Measurements from ENCODE around the gene FNDC5.

Gene FNDC5

GRCh38 chr1:32816676-32817158 is 54.0 kb downstream of the FNDC5 start:
- peak overlapping the region; percentile 88 for H3K27ac ChIP-seq (ENCODE audit: low read length)
- peaks cover 97% of the 10 kb centered on the region for H3K79me2 ChIP-seq (ENCODE audit: insufficient read depth, low read length)
- peak overlapping the region; percentile 54 for H2AFZ ChIP-seq (ENCODE audit: low read depth, low read length)
- TF ChIP-seq, protein P1, sequence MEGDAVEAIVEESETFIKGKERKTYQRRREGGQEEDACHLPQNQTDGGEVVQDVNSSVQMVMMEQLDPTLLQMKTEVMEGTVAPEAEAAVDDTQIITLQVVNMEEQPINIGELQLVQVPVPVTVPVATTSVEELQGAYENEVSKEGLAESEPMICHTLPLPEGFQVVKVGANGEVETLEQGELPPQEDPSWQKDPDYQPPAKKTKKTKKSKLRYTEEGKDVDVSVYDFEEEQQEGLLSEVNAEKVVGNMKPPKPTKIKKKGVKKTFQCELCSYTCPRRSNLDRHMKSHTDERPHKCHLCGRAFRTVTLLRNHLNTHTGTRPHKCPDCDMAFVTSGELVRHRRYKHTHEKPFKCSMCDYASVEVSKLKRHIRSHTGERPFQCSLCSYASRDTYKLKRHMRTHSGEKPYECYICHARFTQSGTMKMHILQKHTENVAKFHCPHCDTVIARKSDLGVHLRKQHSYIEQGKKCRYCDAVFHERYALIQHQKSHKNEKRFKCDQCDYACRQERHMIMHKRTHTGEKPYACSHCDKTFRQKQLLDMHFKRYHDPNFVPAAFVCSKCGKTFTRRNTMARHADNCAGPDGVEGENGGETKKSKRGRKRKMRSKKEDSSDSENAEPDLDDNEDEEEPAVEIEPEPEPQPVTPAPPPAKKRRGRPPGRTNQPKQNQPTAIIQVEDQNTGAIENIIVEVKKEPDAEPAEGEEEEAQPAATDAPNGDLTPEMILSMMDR (IDR thresholded peaks at IDR 0.05; ENCODE audit: borderline replicate concordance, extremely low read depth, low read length, poor library complexity, severe bottlenecking) = peak; percentile 3
- TF ChIP-seq EZH2 (IDR thresholded peaks at IDR 0.05; ENCODE audit: borderline replicate concordance, low read depth, low read length, severe bottlenecking) = no peak
- H3K9ac ChIP-seq (ENCODE audit: low read depth, low read length) = peak overlapping the region; percentile 99
- H3K4me1 ChIP-seq (ENCODE audit: insufficient read depth, low read length) = peaks cover 57% of the 10 kb centered on the region
- peaks cover 35% of the 10 kb centered on the region for H4K20me1 ChIP-seq (ENCODE audit: insufficient read depth, low read length)
- H3K4me2 ChIP-seq (ENCODE audit: insufficient read depth, low read length) = peak overlapping the region; percentile 81
- no peak; the same call in 2 of the 3 replicates for ATAC-seq (ENCODE audit: insufficient read depth, low read depth)
- no peak for DNase-seq
- no peaks in the 10 kb centered on the region for H3K9me3 ChIP-seq (ENCODE audit: insufficient read depth, low read length, severe bottlenecking)
- H3K27me3 ChIP-seq (ENCODE audit: insufficient read depth, low read length, poor library complexity) = no peaks in the 10 kb centered on the region
- H3K4me3 ChIP-seq (ENCODE audit: low read depth in 1 of 2, low read length in 2 of 2) = peak overlapping the region; percentile 65
- peaks cover 46% of the 10 kb centered on the region for H3K36me3 ChIP-seq (ENCODE audit: insufficient read depth, low read length)

DNA sequence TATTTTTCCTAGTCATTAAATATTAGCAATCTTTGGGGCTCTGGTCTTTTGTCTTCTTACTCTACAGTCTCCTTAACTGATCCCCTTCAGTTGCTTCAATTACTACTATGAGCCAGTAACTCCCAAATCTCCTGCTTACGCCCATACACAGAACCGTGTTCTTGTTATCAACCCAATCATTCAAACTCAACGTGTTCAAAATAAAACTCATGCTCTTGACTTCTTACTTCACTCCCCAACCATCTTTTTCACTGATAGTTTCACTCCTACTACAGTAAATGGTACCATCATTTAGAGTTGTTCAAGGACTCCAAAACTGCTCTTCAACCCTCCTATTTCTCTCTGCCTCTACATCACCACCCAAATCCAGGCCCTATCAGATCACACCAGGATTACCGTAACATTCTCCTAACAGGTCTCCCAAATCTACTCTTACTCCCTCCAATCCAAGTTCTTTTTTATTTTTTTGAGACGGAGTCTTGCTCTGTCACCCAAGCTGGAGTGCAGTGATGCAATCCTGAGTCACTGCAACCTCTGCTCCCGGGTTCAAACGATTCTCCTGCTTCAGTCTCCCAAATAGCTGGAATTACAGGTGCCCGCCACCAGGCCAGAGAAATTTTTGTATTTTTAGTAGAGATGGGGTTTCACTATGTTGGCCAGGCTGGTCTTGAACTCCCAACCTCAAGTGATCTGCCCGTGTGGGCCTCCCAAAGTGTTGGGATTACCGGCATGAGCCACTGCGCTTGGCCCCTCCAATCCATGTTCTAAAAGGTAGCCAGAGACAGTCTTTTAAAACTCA is 56.6 kb downstream of the FNDC5 start:
- Histone ChIP-seq H3K4me2 (ENCODE audit: insufficient read depth, low read length) (peak overlapping the region; percentile 81; the same call in 1 of the 2 replicates), H3K27ac (ENCODE audit: low read length) (no peak overlapping the region), H3K36me3 (ENCODE audit: insufficient read depth, low read length) (peaks cover 68% of the 10 kb centered on the region), H3K27me3 (ENCODE audit: insufficient read depth, low read length, poor library complexity) (no peaks in the 10 kb centered on the region), H3K9me3 (ENCODE audit: insufficient read depth, low read length, severe bottlenecking) (no peaks in the 10 kb centered on the region), H3K9ac (ENCODE audit: low read depth, low read length) (peak overlapping the region; percentile 99; the same call in 1 of the 2 replicates), H3K79me2 (ENCODE audit: insufficient read depth, low read length) (peaks cover 97% of the 10 kb centered on the region), H3K4me1 (ENCODE audit: insufficient read depth, low read length) (peaks cover 51% of the 10 kb centered on the region), H4K20me1 (ENCODE audit: insufficient read depth, low read length) (peaks cover 55% of the 10 kb centered on the region), H3K4me3 (ENCODE audit: low read depth in 1 of 2, low read length in 2 of 2) (peak overlapping the region in 1 of 2 experiments; percentile 65; a peak in 2 of 4 replicates), H2AFZ (ENCODE audit: low read depth, low read length) (no peak overlapping the region)
- TF ChIP-seq, protein P1 (IDR thresholded peaks at IDR 0.05; ENCODE audit: borderline replicate concordance, extremely low read depth, low read length, poor library complexity, severe bottlenecking) = no peak
- no peak for TF ChIP-seq EZH2 (IDR thresholded peaks at IDR 0.05; ENCODE audit: borderline replicate concordance, low read depth, low read length, severe bottlenecking)
- ATAC-seq (ENCODE audit: insufficient read depth, low read depth) (no peak), DNase-seq (no peak)

Measured in DND-41 (cell line).